GM11168 (cell line): ENCODE results near the gene RAET1L.

Source experiments
- in situ Hi-C: fragments of 300-500 bp; cut with MboI; formaldehyde crosslinking; loops from one replicate; pipeline ENCODE4 v1.12.0; 2022; ENCODE audit warnings: low sequenced_read_pairs; ENCODE audit not compliant: unreplicated experiment

Gene RAET1L, protein sequence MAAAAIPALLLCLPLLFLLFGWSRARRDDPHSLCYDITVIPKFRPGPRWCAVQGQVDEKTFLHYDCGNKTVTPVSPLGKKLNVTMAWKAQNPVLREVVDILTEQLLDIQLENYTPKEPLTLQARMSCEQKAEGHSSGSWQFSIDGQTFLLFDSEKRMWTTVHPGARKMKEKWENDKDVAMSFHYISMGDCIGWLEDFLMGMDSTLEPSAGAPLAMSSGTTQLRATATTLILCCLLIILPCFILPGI

DNA sequence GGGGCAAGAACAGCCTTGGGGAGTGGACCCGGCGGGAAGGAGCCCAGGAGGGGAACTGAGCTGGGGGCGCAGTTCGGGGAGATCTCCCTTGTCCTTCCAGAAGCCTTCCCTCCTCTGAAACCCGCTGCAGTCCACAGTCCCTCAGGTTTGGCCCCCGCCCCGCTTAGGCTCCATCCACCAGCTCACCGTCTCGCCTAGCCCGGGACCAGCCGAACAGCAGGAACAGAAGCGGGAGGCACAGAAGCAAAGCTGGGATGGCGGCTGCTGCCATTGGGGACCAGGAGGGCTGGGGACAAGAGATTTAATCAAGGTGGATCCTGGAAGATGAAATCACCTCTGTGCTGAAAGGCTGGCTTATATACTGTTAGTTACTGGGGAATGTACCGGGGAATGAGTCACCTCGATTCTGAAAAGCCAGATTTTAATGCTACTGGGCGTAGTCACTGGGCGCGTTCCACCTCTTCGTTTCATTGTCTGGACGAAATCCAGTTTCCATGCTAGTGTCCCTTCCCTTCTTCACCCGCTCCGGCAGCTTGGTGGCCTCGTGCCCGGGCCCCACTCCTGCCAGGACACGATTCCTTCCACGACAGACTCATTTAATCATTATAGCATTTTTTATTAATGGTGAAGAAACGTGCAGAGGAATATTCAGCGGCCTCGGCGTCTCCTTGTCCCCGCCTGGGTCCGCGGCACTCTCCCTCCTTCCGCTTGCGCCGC is at the start of gene RAET1L:
Gene RAET1L, minus strand, starts transcription at position 332 of the 717 bp plus-strand sequence. Its CDS starts 61 bp downstream, at position 271.
- in situ Hi-C loops, result no loop called here

DNA sequence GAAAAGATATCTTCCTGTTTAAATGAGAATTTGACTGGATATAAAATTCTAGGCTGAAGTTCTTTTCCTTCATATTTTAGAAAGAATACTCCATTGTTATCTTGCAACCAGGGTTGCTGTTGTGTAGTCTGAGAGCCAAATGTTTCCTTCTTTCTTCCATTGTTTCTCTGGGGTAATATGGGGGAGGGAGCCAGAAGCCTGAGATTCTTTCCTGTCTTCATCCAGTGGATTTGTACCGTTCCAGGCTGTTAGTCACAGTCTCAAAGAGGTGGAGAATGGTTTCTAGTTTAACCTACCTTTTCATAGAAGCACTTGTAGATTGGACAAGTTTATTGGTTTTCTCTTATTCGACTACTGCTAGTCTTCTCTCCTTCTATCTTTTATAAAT is 49.7 kb upstream of the RAET1L start:
- in situ Hi-C loops, result no loop called here

DNA sequence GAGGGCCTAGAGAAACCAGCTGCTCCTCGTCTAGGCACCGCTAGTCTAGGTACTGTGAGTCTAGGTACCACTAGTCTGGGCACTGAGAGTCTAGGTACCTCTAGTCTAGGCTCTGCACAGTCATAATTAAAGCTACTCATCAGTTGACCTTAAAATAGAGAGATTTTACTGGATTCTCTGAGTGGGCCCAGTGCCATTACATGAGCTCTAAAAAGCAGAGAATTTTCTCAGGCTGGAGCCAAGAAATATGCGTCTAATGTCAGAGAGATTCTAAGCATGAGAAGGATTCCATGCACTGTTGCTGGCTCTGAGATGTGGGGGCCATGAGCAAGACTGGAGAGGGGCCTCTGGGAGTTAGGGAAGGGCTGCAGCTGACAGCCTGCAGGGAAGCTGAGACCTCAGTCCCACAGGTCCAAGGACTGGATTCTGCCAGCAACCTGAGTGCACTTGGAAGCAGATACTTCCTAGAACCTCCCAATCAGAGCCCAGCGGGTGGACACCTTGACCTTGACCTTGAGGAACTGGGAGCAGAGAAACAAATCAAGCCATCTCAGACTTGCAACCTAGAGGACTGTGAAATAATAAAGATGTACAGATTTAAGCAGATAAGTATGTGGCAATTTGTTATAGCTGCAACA is 49.2 kb upstream of the RAET1L start:
- in situ Hi-C loops, result loop anchor here (25.0 kb wide), 1 partner anchor 738 kb away; no protein-coding TSS in a partner anchor

DNA sequence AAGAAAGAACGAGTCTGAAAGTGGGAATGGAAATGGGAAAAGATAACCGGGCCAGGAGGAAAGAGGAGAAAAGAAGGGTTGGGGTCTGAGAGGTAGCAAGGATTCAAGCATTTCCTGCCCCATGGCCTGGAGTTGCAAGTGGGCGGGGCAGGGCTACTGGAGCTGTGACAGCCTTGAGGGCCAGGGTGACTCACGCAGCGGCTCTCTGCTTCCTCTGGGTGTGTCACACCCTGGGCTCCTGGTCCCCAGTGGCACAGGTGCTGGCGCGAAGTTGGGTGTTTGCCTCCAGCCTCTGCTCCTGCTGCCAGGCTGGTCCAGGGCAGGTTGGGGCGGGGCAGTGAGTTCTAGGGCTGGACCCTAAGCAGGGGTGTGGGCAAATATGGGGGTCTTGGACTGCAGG is 46.9 kb upstream of the RAET1L start:
- in situ Hi-C loops, result loop anchor here (25.0 kb wide), 1 partner anchor 740 kb away; no protein-coding TSS in a partner anchor

DNA sequence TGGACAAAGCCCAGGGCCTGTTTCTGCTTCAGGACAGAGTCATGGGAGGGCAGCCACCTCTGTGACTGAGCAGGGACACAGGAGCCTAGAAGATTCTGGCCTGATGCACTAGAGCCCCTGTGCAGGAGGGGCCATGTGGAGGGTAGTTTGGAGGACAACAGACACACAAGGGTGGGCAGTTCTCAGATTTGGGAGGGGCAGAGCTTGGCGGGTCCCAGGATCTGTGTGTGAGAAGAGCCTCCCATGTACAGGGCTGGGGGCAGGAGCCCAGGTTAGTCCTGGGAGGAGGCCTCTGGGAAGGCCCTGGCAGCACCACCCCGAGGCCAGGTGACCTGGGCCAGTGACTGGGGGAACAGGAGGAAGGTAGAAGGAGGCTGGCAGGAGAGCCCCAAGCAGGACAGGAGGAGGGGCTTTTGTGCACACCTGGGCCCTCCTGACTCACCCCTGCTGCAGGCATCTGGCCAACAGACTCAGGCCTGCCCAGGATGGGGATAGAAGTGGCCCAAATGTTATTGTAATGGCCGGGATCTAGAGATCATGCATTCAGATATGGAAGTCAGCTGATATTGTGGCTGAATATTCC is 45.0 kb upstream of the RAET1L start:
- in situ Hi-C loops, result loop anchor here (25.0 kb wide), 1 partner anchor 742 kb away; no protein-coding TSS in a partner anchor

DNA sequence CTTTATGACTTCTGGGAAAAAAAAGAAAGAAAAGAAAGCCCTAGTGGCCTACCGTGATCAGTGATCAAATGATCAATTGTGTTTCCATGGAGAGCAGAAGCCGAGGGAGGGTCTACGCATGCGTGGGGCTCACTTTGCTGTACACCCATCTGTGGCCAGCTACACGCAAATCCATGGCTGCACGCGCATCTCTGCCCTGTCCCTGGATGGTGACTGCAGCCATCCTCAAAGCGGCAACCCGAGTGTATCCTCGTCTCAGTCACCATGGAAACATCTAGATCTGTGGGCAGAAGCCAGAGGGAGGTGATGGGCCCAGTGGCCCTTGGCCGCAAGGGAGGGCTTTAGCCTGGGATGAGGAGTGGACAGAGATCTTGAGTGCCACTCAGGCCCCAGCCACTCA is 44.4 kb upstream of the RAET1L start:
- in situ Hi-C loops, result loop anchor here (25.0 kb wide), 1 partner anchor 743 kb away; no protein-coding TSS in a partner anchor

DNA sequence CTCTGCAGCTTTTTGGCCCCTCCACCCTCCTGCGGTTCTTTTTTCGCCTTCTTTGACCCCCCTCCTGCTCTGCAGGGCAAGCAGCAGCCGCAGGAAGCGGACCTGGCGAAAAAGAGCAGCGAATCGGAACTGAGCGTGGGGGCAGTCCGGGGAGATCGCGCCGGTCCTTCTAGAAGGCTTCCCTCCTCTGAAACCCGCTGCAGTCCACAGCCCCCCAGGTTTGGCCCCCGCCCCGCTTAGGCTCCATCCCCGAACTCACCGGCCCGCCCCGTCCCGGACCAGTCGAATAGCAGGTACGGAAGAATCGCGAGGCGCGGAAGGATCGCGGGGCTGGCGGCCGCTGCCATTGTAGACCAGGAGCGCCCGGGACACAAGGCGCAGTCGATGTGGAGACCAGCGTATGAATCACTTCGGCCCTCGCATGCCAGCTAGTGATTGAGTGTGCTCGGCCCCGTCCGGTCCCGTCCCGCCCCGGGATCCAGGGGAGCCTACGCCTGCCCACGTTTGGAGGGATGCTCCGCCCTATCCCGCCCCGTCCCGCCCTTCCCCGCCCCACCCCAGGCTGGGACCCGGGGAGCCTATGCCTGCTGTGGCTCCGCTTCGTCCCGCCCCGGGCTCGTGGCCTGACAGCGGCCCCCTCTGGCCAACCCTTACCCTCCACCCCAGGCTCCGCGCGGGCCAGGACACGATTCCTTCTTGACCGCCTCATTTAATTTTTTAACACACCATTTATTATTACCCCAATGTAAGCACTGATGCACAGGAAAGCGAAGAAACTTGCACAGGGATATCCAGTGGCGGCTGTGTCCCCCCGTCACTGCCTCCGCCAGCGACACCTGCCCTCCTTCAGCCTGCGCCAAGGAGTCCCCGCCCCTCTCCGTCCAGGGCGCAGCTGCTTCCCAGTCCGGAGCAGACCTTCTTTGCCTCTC is 43.7 kb upstream of the RAET1L start, which contains the start of gene ULBP3:
Gene ULBP3, minus strand, starts transcription at position 402 of the 929 bp plus-strand sequence. Its CDS starts 55 bp downstream, at position 347.
- in situ Hi-C loops, result loop anchor here (25.0 kb wide), 1 partner anchor 743 kb away; no protein-coding TSS in a partner anchor

DNA sequence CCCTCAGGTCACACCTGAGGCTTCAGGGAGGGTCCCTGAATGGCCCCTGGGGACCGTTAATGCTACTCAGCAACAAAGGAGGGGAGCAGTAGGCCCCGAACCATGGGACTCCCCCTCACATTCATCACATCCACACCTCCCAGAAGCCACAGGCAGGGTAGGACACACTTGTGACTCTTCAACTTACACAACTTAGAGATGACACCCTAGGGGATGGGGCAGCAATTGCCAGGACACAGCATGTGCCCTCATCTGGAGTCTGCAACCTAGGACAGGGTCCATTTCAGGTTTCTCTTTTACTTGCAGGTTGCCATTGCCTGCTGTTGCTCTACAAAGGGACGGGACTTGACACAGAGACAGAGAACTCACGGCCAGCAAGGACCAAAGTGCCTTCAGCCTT is 42.8 kb upstream of the RAET1L start:
- in situ Hi-C loops, result loop anchor here (25.0 kb wide), 1 partner anchor 744 kb away; no protein-coding TSS in a partner anchor

DNA sequence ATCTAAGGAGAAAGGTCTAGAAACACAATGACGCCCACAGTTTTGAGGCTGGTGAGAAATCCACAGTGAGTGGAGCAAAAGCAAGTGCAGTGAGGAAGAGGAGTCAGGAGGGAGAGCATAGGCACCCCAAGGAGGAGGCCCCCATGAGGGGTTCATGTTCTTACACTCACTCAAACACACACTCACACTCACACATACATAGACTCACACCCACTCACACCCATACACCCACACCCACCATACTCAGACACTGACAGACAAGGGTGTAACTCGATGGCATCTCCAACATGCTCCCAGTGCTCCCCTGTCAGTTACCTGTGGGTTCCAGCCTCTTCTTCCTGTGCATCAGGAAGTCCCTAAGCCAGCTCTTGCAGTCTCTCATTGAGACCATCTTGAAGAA is 39.8 kb upstream of the RAET1L start:
- in situ Hi-C loops, result loop anchor here (25.0 kb wide), 1 partner anchor 747 kb away; no protein-coding TSS in a partner anchor

DNA sequence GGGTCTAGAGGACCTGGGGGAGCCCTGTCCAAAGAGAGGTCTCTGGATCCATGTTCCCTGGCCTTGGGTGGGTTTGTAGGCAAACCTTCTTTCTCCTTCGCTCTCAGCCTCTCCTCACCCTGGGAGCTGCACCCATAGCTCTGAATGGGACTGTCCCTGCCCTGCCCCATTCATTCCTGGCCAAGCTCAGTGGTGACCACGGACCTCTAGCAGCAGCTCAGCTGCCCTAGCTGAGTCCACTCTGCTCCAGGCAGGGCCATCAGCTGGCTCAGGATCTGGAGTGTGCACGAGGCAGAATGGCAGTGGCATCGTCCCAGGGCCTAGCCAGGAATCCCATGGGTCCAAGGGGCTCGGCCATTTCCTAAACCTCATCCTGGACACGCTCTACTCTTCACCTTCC is 38.3 kb upstream of the RAET1L start:
- in situ Hi-C loops, result loop anchor here (25.0 kb wide), 1 partner anchor 749 kb away; no protein-coding TSS in a partner anchor

DNA sequence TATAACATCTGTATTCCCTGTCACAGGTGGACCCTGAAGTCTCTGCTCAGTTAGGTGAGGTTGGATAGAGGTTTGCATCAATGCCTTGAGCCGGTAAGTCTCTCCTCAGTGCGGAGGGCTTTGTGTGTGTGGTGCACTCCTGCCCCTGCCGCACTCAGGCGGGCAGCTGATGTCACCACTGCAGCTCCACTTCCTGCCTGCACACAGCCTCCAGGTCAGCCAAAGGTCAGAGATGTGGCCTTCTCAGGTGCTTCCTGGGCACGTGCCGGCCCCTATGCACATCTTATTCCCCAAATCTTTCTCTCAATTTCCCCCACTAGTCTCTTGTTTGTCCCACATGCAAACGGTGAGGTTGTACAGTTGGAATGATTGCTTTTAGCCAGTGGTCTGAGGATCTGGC is 34.6 kb upstream of the RAET1L start:
- in situ Hi-C loops, result loop anchor here (25.0 kb wide), 1 partner anchor 752 kb away; no protein-coding TSS in a partner anchor

DNA sequence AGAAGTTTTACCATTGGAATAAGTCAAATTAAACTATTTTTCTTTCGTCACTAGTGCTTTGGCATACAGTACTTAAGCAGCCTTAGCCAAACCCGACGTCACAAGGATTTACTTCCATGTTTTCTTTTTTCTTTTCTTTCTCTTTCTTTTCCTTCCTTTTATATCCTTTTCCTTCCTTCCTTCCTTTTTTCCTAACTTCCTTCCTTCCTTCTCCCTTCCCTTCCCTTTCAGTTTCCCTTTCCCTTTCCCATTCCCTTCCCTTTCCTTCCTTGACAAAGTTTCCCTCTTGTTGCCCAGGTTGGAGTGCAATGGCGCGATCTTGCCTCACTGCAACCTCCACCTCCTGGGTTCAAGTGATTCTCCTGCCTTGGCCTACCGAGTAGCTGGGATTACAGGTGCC is 33.7 kb upstream of the RAET1L start:
- in situ Hi-C loops, result loop anchor here (25.0 kb wide), 1 partner anchor 753 kb away; no protein-coding TSS in a partner anchor

DNA sequence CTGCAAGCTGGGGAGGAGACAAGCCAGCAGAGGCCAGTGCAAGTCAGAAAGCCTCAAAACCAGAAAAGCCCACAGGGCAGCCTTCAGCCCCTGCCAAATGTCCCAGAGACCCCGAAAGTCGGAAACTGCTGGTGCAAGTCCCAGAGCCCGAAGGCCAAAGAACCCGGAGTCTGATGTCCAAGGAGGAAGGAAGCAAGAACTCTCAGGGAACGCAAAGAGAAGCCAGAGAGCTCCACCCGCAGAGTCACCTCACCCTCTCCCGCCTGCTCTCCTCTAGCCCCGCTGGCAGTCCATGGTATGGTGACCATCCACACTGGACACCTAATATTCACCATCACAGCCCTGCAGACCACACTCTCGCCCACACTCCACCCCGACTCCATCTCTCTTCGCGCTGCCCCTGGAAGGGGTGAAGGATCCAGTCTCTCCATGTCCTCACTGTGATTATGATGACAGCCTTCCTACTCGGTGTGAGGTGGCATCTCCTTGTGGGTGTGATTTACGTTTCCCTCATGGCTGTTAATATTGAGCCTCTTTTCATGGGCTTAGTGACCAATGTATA is 33.0 kb upstream of the RAET1L start:
- in situ Hi-C loops, result loop anchor here (25.0 kb wide), 1 partner anchor 754 kb away; no protein-coding TSS in a partner anchor

DNA sequence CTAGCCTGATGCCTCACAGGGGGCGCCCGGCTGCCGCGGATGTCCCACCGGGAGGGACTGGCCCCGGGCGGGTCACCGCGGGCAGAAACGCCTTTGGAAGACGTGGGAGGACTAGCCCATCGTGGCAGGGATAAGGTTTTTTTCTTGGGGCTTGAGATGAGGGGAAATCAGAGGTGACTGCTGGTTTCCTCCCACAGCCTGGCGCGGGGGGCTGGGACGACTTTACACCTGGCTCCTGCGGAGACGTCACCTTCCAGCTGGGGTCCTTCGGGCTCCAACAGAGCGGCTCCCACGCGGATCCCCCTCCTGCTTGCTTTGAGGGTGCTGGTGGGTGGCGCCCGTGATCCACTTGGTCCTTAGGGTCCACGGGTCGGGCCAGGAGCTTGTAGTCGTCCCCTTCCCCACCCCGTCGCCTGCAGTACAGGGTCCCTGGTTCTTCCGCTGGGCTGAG is 32.2 kb upstream of the RAET1L start:
- in situ Hi-C loops, result loop anchor here (25.0 kb wide), 1 partner anchor 755 kb away; no protein-coding TSS in a partner anchor

DNA sequence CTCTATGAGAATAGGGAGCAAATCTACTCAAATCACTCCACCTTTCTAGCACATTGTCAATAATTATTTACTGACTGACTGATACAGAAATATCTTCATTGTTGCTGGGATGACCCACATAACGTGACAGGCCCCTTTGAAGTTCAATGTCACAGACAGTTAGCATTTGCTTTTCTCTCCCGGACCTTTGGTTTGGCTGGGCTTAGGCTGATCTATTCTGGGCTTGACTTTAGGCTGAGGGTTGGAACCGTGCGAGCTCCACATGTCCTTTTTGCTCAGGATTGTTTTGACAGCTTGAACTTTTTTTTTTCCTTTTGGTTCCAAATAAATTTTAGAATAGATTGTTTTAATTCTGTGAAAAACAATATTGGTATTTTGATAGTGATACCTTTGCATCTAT is 31.6 kb upstream of the RAET1L start:
- in situ Hi-C loops, result loop anchor here (25.0 kb wide), 1 partner anchor 755 kb away; no protein-coding TSS in a partner anchor

DNA sequence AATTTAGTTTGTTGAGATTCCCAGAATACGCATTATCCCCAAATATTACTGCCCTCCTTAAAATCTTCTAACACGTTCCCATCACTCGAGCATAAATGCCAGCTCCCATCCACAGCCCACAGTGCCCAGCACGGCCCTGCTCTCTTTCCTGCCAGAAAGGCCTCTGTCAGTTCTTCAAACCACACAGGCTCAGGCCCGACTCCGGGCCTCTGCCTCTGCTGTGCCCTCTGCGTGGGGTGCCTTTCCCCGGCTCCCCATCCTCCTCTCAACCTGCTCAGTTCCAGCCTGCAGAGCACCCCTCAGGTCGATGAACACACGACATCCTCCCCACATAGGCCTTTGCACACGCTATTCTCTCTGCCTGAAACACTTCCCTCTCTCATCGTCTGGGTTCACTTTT is 30.8 kb upstream of the RAET1L start:
- in situ Hi-C loops, result loop anchor here (25.0 kb wide), 1 partner anchor 756 kb away; no protein-coding TSS in a partner anchor

DNA sequence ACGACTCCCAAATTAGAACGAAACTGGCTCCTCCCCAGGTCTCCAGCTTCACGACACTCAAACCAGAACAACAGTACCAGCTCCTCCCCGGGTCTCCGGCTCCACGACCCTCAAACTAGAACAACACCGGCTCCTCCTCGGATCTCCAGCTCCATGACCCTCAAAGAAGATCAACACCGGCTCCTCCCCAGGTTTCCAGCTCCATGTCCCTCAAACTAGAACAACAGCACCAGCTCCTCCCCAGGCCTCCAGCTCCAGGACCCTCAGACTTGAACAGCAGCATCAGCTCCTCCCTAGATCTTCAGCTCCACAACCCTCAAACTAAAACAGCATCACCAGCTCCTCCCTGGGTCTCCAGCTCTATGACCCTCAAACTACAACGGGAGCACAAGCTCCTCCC is 29.8 kb upstream of the RAET1L start:
- in situ Hi-C loops, result loop anchor here (25.0 kb wide), 1 partner anchor 757 kb away; no protein-coding TSS in a partner anchor

DNA sequence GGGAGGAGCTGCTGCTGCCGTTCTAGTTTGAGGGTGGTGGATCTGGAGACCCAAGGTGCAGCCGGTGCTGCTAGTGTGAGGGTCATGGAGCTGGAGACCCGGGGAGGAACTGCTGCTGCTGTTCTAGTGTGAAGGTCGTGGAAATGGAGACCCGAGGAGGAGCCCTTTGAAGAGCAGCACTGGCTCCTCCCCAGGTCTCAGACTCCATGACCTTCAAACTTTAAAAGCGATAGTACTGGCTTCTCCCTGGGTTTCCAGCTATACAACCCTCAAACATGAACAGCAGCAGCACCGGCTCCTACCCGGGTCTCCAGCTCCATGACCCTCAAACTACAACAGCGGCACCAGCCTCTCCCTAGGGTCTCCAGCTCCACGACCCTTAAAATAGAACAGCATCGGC is 28.1 kb upstream of the RAET1L start:
- in situ Hi-C loops, result loop anchor here (25.0 kb wide), 1 partner anchor 759 kb away; no protein-coding TSS in a partner anchor
